Activated CD4-positive, alpha-beta T cell treated with anti-CD3 and anti-CD28 coated beads for 36 hours (primary cell): Measurements from ENCODE around the gene FCHO1. TPM values are rescaled to one million over a fixed set of nuclear protein-coding genes. Genes with fewer than 3 reads are reported as not detected.
A peak's percentile ranks its signal among the peaks of the same experiment; 100 is the strongest.

Source experiments
- ATAC-seq: fragments of 200-7000 bp; cut with Tn5 transposase; one replicate; pipeline ENCODE4 v1.10.0; 2021; ENCODE audit warnings: mild to moderate bottlenecking, moderate library complexity
- CTCF ChIA-PET: fragments of 350-600 bp; sonication (Branson Sonifier 250); formaldehyde crosslinking; loops from one replicate; lab custom pipeline; 2021; ENCODE audit warnings: antibody characterized with exemption; lab: Charles Lee
- POLR2A ChIA-PET: fragments of 350-600 bp; sonication (Branson Sonifier 250); formaldehyde crosslinking; loops from one replicate; lab custom pipeline; 2021; ENCODE audit warnings: antibody characterized with exemption, inconsistent platforms; lab: Charles Lee
- DNase-seq: peaks from one replicate; pipeline ENCODE4 v3.0.0-alpha.2; 2020
- H3K27ac Mint-ChIP-seq: one replicate; pipeline ENCODE4 v1.8.0; 2021; ENCODE audit warnings: mixed read lengths
- H3K27me3 Mint-ChIP-seq: one replicate; pipeline ENCODE4 v1.8.0; 2021; ENCODE audit warnings: mixed read lengths
- H3K36me3 Mint-ChIP-seq: one replicate; pipeline ENCODE4 v1.8.0; 2021; ENCODE audit warnings: low read depth, mixed read lengths
- H3K4me1 Mint-ChIP-seq: one replicate; pipeline ENCODE4 v1.8.0; 2021; ENCODE audit warnings: mixed read lengths
- H3K4me3 Mint-ChIP-seq: one replicate; pipeline ENCODE4 v1.8.0; 2021; ENCODE audit warnings: mild to moderate bottlenecking, moderate library complexity, mixed read lengths
- H3K9me3 Mint-ChIP-seq: one replicate; pipeline ENCODE4 v1.8.0; 2021; ENCODE audit warnings: low read depth, mixed read lengths
- intact Hi-C, 2 experiments: fragments of 100-400 bp; cut with DNase I in 1 of 2; cut with micrococcal nuclease in 1 of 2; formaldehyde crosslinking; loops; one replicate each; pipeline versions ENCODE4 v1.14.2 to v1.15.1; 2022 to 2024; cut with DNase I, micrococcal nuclease
- total RNA-seq, 2 experiments: library from RNA; stranded (reverse); gene quantifications; one replicate each; pipeline ENCODE4 v1.2.3, GENCODE V29; 2021

FCHO1 gene
- total RNA-seq, 2 experiments from 2014 or later: 50.5 to 51.8 TPM

DNA sequence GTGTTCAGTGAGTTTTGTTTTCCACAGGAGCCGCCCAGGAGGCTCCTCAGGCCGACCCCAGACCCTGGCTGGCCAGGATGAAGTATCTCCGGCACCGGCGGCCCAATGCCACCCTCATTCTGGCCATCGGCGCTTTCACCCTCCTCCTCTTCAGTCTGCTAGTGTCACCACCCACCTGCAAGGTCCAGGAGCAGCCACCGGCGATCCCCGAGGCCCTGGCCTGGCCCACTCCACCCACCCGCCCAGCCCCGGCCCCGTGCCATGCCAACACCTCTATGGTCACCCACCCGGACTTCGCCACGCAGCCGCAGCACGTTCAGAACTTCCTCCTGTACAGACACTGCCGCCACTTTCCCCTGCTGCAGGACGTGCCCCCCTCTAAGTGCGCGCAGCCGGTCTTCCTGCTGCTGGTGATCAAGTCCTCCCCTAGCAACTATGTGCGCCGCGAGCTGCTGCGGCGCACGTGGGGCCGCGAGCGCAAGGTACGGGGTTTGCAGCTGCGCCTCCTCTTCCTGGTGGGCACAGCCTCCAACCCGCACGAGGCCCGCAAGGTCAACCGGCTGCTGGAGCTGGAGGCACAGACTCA lies 56.5 kb downstream of the FCHO1 start:
- no peaks in the 10 kb centered on the region for H3K27me3 Mint-ChIP-seq
- ChIA-PET POLR2A (no interaction called here), CTCF (interaction anchor here (0.6 to 1.0 kb wide), 2 partner anchors 25 to 425 kb away, joined by 3 to 4 read pairs; no protein-coding TSS in a partner anchor)
- intact Hi-C loops: loop anchor here in 1 of 2 experiments (5.0 kb wide), 1 partner anchor 34 kb away; no protein-coding TSS in a partner anchor
- H3K9me3 Mint-ChIP-seq: no peaks in the 10 kb centered on the region
- H3K27ac Mint-ChIP-seq: no peak overlapping the region
- H3K4me3 Mint-ChIP-seq: no peak overlapping the region
- ATAC-seq (no peak), DNase-seq (peak; percentile 46)
- no peaks in the 10 kb centered on the region for H3K36me3 Mint-ChIP-seq
- peaks cover 30% of the 10 kb centered on the region for H3K4me1 Mint-ChIP-seq

DNA sequence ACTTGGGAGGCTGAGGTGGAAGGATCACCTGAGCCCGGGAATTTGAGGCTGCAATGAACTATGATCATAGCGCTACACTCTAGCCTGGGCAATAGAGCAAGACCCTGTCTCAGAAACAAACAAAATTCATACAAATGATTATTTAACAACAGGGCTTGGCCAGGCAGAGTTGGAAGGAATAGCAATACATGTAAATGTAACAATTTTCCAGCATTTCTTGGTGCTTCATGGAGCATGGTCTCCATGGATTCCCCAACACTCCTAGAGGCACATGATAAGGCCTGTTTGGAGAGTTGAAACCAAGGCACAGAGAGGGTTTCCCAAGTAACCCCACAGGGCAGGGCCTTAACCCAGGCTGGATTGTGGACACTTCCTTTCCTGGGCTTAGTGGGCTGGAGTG lies 59.8 kb downstream of the FCHO1 start:
- ChIA-PET CTCF (no interaction called here), POLR2A (no interaction called here)
- intact Hi-C loops: no loop called here
- ATAC-seq: no peak
- Mint-ChIP-seq H3K36me3 (no peaks in the 10 kb centered on the region), H3K4me1 (peaks cover 14% of the 10 kb centered on the region), H3K27ac (no peak overlapping the region), H3K9me3 (no peaks in the 10 kb centered on the region), H3K4me3 (no peak overlapping the region), H3K27me3 (no peaks in the 10 kb centered on the region)
- no peak for DNase-seq

DNA sequence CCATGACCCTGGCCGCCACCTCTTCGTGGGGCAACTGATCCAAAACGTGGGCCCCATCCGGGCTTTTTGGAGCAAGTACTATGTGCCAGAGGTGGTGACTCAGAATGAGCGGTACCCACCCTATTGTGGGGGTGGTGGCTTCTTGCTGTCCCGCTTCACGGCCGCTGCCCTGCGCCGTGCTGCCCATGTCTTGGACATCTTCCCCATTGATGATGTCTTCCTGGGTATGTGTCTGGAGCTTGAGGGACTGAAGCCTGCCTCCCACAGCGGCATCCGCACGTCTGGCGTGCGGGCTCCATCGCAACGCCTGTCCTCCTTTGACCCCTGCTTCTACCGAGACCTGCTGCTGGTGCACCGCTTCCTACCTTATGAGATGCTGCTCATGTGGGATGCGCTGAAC lies 60.4 kb downstream of the FCHO1 start:
- Mint-ChIP-seq H3K4me1 (peaks cover 14% of the 10 kb centered on the region), H3K36me3 (no peaks in the 10 kb centered on the region), H3K4me3 (no peak overlapping the region), H3K9me3 (no peaks in the 10 kb centered on the region), H3K27me3 (no peaks in the 10 kb centered on the region), H3K27ac (no peak overlapping the region)
- CTCF ChIA-PET: no interaction called here
- DNase-seq: no peak
- ATAC-seq: no peak
- intact Hi-C loops: no loop called here
- POLR2A ChIA-PET: no interaction called here

DNA sequence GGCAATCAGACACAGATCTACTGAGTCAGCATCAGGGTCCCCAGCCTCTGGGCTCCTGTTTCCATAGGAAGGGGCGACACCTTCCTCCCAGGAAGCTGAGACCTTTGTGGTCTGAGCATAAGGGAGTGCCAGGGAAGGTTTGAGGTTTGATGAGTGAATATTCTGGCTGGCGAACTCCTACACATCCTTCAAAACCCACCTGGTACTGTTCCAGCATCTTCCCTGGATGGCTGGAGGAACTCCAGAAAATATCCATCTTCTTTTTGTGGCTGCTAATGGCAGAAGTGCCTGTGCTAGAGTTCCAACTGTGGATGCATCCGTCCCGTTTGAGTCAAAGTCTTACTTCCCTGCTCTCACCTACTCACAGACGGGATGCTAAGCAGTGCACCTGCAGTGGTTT lies 60.8 kb downstream of the FCHO1 start:
- no peaks in the 10 kb centered on the region for H3K27me3 Mint-ChIP-seq
- no peak overlapping the region for H3K27ac Mint-ChIP-seq
- POLR2A ChIA-PET: no interaction called here
- CTCF ChIA-PET: interaction anchor here (0.5 to 0.6 kb wide), 2 partner anchors 310 to 1684 kb away, joined by 3 read pairs; no protein-coding TSS in a partner anchor
- ATAC-seq: no peak
- H3K4me3 Mint-ChIP-seq: no peak overlapping the region
- H3K36me3 Mint-ChIP-seq: no peaks in the 10 kb centered on the region
- peaks cover 12% of the 10 kb centered on the region for H3K4me1 Mint-ChIP-seq
- DNase-seq: no peak
- H3K9me3 Mint-ChIP-seq: no peaks in the 10 kb centered on the region
- intact Hi-C loops: no loop called here

DNA sequence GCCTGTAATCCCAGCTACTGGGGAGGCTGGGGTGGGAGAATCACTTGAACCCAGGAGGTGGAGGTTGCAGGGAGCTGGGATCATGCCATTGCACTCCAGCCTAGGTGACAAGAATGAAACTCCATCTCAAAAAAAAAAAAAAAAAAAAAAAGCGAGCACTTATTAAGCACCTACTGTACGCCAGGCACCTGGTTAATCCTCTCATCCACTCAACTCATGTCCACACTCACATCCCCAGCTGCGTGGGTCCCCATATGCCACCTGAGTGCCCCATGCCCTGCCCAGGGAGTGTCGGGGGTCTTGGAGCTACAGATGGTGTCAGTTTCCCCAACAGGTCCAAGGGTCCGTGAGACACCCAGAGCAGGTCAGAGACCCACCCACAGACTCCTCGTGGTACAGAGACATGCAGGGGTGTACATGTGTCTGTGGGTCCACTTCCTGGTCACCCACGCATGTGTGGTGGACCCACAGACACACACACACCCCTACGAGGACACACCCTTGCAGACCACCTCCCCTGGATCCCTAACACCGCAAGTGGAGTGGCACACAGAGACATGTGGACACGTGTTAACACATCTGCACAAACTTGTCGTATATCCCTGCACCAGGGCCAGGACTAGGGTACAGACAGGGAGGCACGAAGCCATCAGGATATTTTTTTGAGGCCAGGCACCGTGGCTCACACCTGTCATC lies 66.5 kb downstream of the FCHO1 start:
- ATAC-seq (no peak), DNase-seq (no peak)
- CTCF ChIA-PET: no interaction called here
- no peaks in the 10 kb centered on the region for H3K36me3 Mint-ChIP-seq
- POLR2A ChIA-PET: interaction anchor here (1.1 kb wide), 1 partner anchor 42 kb away, joined by 7 read pairs; the partner anchor contains the start of gene RPL18A
- no peaks in the 10 kb centered on the region for H3K4me1 Mint-ChIP-seq
- no peak overlapping the region for H3K27ac Mint-ChIP-seq
- H3K9me3 Mint-ChIP-seq: no peaks in the 10 kb centered on the region
- no peaks in the 10 kb centered on the region for H3K27me3 Mint-ChIP-seq
- H3K4me3 Mint-ChIP-seq: no peak overlapping the region
- intact Hi-C loops: no loop called here

DNA sequence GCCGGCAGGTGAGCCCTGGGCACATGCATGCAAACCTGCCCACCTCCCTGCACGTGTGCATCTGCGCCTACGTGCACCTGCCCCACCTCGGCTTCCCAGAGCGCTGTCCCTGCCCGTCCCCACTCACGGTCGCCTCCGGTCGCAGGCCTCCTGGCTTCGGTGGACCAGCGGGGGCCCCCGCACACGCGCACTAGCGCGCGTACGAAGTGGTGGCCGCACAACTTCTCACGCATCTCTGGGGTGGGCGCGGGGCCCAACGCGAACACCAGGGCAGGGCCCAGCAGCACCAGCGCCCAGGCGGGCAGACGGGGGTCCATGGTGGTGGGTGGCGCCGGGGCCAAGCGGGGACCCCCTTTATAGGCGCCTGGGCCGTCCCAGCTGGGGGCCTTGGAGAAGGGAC lies 69.9 kb downstream of the FCHO1 start, which contains the start of gene INSL3:
TSS of gene INSL3 (minus strand) at position 330 of the 400 bp plus-strand sequence. CDS start at position 317, 13 bp downstream.
- Mint-ChIP-seq H3K27ac (no peak within 1 kb of the TSS), H3K36me3 (peaks cover 4% of the 10 kb centered on the region), H3K9me3 (no peaks in the 10 kb centered on the region), H3K27me3 (no peaks in the 10 kb centered on the region), H3K4me3 (no peak within 1 kb of the TSS), H3K4me1 (no peaks in the 10 kb centered on the region)
- intact Hi-C loops: no loop called here
- POLR2A ChIA-PET: no interaction called here
- CTCF ChIA-PET: interaction anchor here (0.7 kb wide), 1 partner anchor 366 kb away, joined by 3 read pairs; no protein-coding TSS in a partner anchor
- no peak for DNase-seq
- no peak for ATAC-seq

DNA sequence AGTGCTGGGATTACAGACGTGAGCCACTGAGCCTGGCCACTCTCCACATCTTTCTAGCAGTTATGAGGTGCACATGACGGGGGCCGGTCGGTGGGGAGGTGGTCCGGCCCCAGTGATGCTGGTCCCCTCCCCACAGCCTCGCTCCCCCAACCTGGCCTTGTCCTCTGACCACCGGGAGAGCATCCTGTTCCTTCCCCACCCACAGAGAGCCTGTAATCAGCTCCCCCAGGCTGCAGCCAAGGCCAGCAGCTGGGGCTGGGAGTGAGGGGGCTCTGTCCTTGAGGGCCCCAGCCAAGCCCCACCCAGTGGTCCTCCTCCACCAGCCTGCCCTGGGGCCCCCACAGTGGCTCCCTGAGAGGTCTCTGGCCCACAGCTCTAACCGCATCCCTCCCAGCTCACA lies 73.1 kb downstream of the FCHO1 start:
- ATAC-seq (peak; percentile 12), DNase-seq (no peak)
- H3K4me3 Mint-ChIP-seq: no peak overlapping the region
- peaks cover 18% of the 10 kb centered on the region for H3K36me3 Mint-ChIP-seq
- H3K4me1 Mint-ChIP-seq: no peaks in the 10 kb centered on the region
- intact Hi-C loops: no loop called here
- CTCF ChIA-PET: interaction anchor here (0.6 to 1.5 kb wide), 4 partner anchors 18 to 351 kb away, joined by 3 to 4 read pairs (median 3); partner anchors contain the start of gene CCDC124
- POLR2A ChIA-PET: interaction anchor here (0.7 to 1.0 kb wide), 4 partner anchors 9 to 35 kb away, joined by 3 to 10 read pairs (median 6); partner anchors contain the start of gene RPL18A
- no peaks in the 10 kb centered on the region for H3K27me3 Mint-ChIP-seq
- H3K9me3 Mint-ChIP-seq: no peaks in the 10 kb centered on the region
- H3K27ac Mint-ChIP-seq: no peak overlapping the region

DNA sequence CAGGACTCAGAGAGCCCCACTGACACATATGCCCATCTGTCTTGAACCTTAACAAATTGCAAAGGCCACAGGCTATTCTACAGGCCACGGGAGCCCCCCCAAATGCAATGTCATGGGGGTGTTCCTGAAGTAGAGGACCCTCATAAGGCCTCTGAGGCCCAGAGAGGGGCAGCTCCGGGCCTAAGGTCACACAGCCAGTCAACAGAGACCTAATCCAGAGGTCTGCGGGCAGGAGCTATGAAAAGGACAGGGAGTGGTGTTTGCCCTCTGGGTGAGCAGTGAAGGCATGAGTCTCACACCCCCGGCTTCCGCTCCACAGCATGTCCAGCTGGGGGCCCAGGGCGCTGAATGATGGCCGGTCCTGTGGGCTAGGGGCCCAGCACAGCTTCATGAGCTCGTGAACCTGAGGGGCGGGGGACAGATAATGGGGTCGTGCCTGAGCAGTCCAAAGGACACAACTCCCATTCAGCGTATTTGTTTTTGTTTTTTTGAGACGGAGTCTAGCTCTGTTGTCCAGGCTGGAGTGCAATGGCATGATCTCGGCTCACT lies 75.3 kb downstream of the FCHO1 start:
- intact Hi-C loops: no loop called here
- no peak overlapping the region for H3K27ac Mint-ChIP-seq
- ChIA-PET POLR2A (no interaction called here), CTCF (no interaction called here)
- H3K4me3 Mint-ChIP-seq: no peak overlapping the region
- ATAC-seq: no peak
- no peaks in the 10 kb centered on the region for H3K9me3 Mint-ChIP-seq
- H3K4me1 Mint-ChIP-seq: no peaks in the 10 kb centered on the region
- H3K27me3 Mint-ChIP-seq: no peaks in the 10 kb centered on the region
- DNase-seq: no peak
- peaks cover 33% of the 10 kb centered on the region for H3K36me3 Mint-ChIP-seq

DNA sequence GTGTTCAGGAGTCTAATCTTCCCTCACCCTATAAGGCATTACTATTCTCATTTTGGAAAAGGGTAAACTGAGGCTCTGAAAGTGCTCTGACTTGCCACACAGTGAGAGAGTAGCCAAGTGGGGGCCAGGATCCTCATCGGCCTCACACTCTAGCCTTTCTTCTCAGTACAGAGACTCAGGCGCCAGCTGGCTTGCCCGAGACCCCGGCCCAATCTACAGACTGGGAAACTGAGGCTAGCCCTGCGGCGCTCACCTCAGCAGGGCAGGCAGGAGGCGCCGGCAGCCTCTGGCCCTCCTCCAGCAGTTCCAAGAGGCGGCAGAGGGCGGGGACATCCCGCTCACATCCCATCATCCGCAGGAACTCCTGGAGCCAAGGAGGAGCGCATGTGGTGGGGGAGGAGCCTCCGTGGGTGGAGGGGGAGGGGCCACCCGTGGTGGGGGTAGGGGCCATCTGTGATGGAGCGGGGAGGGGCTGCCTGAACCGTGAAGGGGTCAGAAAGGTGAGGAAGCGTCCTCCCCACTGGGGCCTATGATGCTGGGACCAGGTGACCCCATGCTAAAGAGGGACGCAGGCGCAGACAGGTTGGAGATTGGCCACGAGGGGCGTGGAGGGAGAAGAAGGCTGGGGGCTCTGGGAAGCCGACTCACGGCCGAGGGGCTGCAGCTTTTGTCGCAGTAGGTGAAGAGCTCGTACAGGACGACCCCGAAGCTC lies 78.7 kb downstream of the FCHO1 start:
- ATAC-seq (no peak), DNase-seq (no peak)
- H3K27me3 Mint-ChIP-seq: no peaks in the 10 kb centered on the region
- ChIA-PET POLR2A (interaction anchor here (0.9 to 1.1 kb wide), 2 partner anchors 18 to 29 kb away, joined by 4 read pairs; partner anchors contain the start of genes JAK3 and RPL18A), CTCF (no interaction called here)
- no peaks in the 10 kb centered on the region for H3K4me1 Mint-ChIP-seq
- no peak overlapping the region for H3K4me3 Mint-ChIP-seq
- peaks cover 58% of the 10 kb centered on the region for H3K36me3 Mint-ChIP-seq
- intact Hi-C loops: loop anchor here (1.0 to 2.0 kb wide), 3 partner anchors 12 to 83 kb away; no protein-coding TSS in a partner anchor
- H3K9me3 Mint-ChIP-seq: peaks cover 2% of the 10 kb centered on the region
- H3K27ac Mint-ChIP-seq: no peak overlapping the region

DNA sequence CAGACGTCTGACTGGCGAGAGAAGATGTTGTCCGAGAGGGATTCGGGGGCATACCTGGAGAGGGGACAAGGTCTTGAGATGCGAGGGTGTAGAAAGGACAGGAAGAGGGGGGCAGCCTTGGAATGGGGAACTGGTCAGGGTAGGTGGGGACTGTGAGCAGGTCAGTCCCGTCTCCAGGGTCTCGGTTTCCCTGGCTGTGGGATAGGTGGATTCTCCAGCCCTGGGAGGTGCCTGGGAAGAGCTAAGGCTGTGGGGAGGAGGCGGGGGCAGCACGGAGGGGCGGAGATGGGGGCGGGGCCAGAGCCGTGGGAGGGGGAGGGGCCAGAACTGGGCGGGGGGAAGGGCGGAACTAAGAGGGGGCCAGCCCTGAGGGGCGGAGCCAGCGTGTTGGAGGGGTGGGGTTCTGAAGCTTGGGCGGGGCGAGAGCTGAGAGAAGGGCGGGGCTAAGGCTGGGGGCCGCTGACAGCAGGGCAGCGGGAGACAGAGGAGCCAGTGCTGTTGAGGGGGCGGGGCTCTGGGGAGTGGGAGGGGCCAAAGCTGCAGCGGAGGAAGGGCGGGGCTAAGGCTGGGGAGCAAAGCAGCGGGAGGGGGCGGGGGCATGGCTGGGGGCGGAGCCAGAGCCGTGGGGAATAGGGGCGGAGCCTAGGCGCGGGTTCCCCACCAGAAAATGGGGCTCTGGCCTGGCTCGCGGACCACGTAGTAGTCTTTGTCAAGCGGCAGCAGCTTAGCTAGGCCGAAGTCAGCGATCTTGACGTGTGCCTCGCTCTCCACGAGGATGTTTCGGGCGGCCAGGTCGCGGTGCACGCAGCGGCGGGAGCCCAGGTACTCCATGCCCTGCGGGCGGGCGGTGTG lies 79.5 kb downstream of the FCHO1 start:
- ChIA-PET POLR2A (interaction anchor here (0.8 to 1.1 kb wide), 2 partner anchors 17 to 29 kb away, joined by 4 to 6 read pairs; partner anchors contain the start of genes JAK3 and RPL18A), CTCF (interaction anchor here (0.5 kb wide), 1 partner anchor 442 kb away, joined by 4 read pairs; no protein-coding TSS in a partner anchor)
- H3K9me3 Mint-ChIP-seq: peaks cover 2% of the 10 kb centered on the region
- no peak overlapping the region for H3K27ac Mint-ChIP-seq
- peaks cover 6% of the 10 kb centered on the region for H3K4me1 Mint-ChIP-seq
- peak; percentile 87 for DNase-seq
- intact Hi-C loops: loop anchor here (1.0 to 2.0 kb wide), 3 partner anchors 12 to 83 kb away; no protein-coding TSS in a partner anchor
- no peak overlapping the region for H3K4me3 Mint-ChIP-seq
- no peaks in the 10 kb centered on the region for H3K27me3 Mint-ChIP-seq
- H3K36me3 Mint-ChIP-seq: peaks cover 65% of the 10 kb centered on the region
- ATAC-seq: peak; percentile 90
